ENCODE measurements around the gene DNER. TPM values are rescaled to one million over a fixed set of nuclear protein-coding genes. Genes with fewer than 3 reads are reported as not detected.

DNER gene
- total RNA-seq, 2 donors from 2014 or later = 0.27 to 3.3 TPM

DNA sequence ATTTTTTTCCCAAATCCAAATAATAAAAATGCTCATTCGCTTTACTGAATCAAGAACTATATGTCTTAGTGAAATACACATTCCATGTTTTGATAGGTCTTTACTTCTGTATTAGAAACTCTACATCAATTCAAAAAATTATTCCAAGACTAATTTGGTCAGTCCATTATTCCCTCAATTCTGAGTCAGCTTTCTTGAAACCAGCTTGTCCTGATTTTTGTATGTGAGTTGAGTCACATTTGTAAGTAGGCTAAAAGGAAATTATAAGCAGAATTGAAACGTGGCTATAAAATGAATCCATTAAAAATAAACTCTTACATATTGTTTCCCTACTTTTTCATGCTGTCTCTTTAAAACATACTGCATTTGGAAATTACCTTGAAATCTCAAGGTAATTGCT is 113.0 kb downstream of the DNER start:
- no peak overlapping the region for H3K4me3 ChIP-seq
- DNase-seq (ENCODE audit: low spot score) (no peak), ATAC-seq (ENCODE audit: insufficient number of reproducible peaks, low FRiP score, low read depth) (no peak)
- H3K27me3 ChIP-seq (replicated peaks; ENCODE audit: insufficient read depth) = no peaks in the 10 kb centered on the region
- H3K4me1 ChIP-seq (ENCODE audit: control insufficient read depth in 1 of 2, low read depth in 2 of 2) = no peaks in the 10 kb centered on the region
- H3K9me3 ChIP-seq = no peaks in the 10 kb centered on the region
- H3K36me3 ChIP-seq = no peaks in the 10 kb centered on the region
- no peak overlapping the region for H3K27ac ChIP-seq
- TF ChIP-seq, protein P1, sequence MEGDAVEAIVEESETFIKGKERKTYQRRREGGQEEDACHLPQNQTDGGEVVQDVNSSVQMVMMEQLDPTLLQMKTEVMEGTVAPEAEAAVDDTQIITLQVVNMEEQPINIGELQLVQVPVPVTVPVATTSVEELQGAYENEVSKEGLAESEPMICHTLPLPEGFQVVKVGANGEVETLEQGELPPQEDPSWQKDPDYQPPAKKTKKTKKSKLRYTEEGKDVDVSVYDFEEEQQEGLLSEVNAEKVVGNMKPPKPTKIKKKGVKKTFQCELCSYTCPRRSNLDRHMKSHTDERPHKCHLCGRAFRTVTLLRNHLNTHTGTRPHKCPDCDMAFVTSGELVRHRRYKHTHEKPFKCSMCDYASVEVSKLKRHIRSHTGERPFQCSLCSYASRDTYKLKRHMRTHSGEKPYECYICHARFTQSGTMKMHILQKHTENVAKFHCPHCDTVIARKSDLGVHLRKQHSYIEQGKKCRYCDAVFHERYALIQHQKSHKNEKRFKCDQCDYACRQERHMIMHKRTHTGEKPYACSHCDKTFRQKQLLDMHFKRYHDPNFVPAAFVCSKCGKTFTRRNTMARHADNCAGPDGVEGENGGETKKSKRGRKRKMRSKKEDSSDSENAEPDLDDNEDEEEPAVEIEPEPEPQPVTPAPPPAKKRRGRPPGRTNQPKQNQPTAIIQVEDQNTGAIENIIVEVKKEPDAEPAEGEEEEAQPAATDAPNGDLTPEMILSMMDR (IDR thresholded peaks at IDR 0.05) = no peak

DNA sequence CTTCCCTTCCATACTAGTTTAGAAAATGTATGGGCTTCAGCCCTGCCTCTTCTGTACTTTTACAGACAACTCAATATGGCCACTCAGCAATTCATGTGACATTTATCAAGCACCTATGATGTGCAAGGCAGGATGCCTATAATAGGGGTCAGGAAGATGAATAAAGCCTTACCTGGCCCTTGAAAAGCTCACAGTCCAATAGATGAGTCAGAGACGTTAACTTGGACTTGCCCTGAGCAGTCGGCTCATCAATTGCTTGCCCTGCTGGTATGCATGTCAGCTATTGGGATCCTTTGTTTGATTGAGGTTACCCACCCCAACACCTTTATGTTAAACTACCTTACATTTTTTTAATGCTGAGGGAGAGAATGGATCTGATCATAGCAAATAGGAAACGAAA is 116.1 kb downstream of the DNER start:
- no peak for DNase-seq (ENCODE audit: low spot score)
- no peaks in the 10 kb centered on the region for H3K27me3 ChIP-seq (replicated peaks; ENCODE audit: insufficient read depth)
- TF ChIP-seq, protein P1 (IDR thresholded peaks at IDR 0.05) = no peak
- no peak overlapping the region for H3K27ac ChIP-seq
- no peak for ATAC-seq (ENCODE audit: insufficient number of reproducible peaks, low FRiP score, low read depth)
- H3K4me3 ChIP-seq = no peak overlapping the region
- H3K4me1 ChIP-seq (ENCODE audit: control insufficient read depth in 1 of 2, low read depth in 2 of 2) = no peaks in the 10 kb centered on the region
- H3K36me3 ChIP-seq = no peaks in the 10 kb centered on the region
- H3K9me3 ChIP-seq = no peaks in the 10 kb centered on the region

DNA sequence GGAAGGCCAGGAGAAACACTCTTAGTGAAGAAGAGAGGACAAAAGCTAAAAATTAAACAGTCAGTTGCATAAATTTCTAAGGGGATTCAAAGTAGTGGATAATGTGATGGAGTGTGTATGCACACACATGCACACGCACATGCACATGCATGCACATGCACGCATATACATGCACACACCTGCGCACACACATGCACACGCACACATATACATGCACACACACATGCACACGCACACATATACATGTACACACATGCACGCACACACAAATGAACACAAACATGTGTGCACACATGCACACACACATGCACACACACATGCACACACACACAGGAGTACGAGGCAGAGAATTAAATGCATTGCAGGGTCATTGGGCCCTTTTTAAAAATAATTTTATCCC is 117.6 kb downstream of the DNER start:
- Histone ChIP-seq H3K36me3 (no peaks in the 10 kb centered on the region), H3K4me3 (no peak overlapping the region), H3K27ac (no peak overlapping the region), H3K9me3 (no peaks in the 10 kb centered on the region), H3K4me1 (ENCODE audit: control insufficient read depth in 1 of 2, low read depth in 2 of 2) (no peaks in the 10 kb centered on the region), H3K27me3 (replicated peaks; ENCODE audit: insufficient read depth) (no peaks in the 10 kb centered on the region)
- no peak for ATAC-seq (ENCODE audit: insufficient number of reproducible peaks, low FRiP score, low read depth)
- TF ChIP-seq, protein P1 (IDR thresholded peaks at IDR 0.05) = no peak
- DNase-seq (ENCODE audit: low spot score) = no peak

DNA sequence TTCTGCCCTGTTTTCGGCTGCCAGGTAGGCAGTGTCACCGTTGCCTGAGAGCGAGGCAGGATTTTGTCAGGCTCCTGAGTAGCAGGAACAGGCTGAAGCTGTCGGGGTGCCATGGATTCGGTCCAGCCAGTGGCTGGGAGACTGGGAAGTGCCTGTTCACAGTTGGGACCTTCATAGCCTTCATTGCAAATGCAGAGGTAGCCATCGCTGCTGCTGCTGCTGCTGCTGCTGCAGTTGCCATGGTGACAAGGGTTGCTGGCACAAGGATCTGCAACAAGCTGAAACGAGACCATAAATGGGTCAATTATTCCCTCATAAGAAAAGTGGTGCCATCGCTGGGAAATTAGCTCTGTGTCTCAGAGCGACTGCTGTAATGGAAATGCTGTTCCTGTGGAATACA is 122.7 kb downstream of the DNER start:
- no peak overlapping the region for H3K27ac ChIP-seq
- H3K4me3 ChIP-seq = no peak overlapping the region
- H3K4me1 ChIP-seq (ENCODE audit: control insufficient read depth in 1 of 2, low read depth in 2 of 2) = peaks cover 2% of the 10 kb centered on the region in 2 donors
- no peak for DNase-seq (ENCODE audit: low spot score)
- no peak for ATAC-seq (ENCODE audit: insufficient number of reproducible peaks, low FRiP score, low read depth)
- no peaks in the 10 kb centered on the region for H3K27me3 ChIP-seq (replicated peaks; ENCODE audit: insufficient read depth)
- no peaks in the 10 kb centered on the region for H3K9me3 ChIP-seq
- TF ChIP-seq, protein P1 (IDR thresholded peaks at IDR 0.05) = no peak
- H3K36me3 ChIP-seq = no peaks in the 10 kb centered on the region

DNA sequence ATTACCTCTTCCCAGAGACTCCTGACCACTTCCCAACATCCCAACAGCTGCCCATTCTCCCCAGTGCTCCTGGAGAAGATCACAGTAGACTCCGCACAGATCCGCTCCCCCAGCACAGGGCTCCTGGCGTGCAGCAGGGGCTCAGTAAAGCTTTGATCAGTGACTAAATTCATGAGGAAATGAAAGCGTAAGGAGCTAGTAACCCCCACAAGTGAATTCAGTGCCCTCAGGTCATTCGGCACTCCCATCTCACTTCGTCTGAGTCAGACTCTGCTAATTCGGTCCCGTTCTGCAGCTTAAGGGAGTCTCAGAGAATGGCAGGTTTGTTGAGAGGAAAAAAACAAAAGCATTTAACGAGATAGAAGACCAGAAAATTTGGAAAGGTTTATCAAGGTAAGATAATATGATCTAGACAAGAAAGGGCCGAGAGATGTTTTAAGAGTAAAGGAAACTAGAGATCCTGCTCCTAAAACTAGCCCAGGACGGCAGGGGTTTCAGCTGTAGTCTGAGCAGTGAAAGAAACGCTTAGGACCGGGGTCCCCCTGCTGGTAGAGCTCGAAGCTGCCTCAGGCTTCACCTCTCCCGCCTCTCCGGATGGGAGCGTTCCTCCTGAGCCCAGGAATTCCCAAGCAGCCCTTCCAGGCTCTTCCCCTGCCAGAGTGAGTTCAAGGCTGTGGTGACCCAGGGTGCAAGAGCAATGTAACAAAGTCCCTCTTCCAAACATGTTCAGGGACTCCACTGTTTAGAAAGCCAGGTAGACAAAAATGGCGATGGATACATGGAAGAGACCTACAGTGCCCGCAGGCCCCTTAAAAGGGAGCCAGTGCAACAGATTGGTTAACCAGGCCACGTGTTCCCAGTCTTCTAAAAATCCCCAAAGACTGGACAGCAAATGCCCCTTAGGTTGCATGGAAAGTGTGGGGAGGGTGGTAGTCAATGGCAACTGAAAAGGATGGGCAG is 127.3 kb downstream of the DNER start:
- Histone ChIP-seq H3K4me3 (peak overlapping the region; percentile 67), H3K9me3 (no peaks in the 10 kb centered on the region), H3K27me3 (replicated peaks; ENCODE audit: insufficient read depth) (no peaks in the 10 kb centered on the region), H3K27ac (peak overlapping the region; percentile 22 to 29), H3K4me1 (ENCODE audit: control insufficient read depth in 1 of 2, low read depth in 2 of 2) (peaks cover 4% of the 10 kb centered on the region in 2 donors), H3K36me3 (no peaks in the 10 kb centered on the region)
- TF ChIP-seq, protein P1 (IDR thresholded peaks at IDR 0.05) = peak; percentile 92
- peak; percentile 20 for DNase-seq (ENCODE audit: low spot score)
- ATAC-seq (ENCODE audit: insufficient number of reproducible peaks, low FRiP score, low read depth) = peak; percentile 84
